Measurements from ENCODE around the gene ATP9A. TPM values are rescaled to one million over a fixed set of nuclear protein-coding genes. Genes with fewer than 3 reads are reported as not detected.

Gene ATP9A
- polyA plus RNA-seq, 3 donors: 0.04 TPM; not detected in 2

GRCh38 chr20:51579137-51579536 is 189.1 kb downstream of the ATP9A start:
- Histone ChIP-seq H4K20me1 (ENCODE audit: insufficient read depth, low read length) (no peaks in the 10 kb centered on the region), H3K4me1 (ENCODE audit: control insufficient read depth in 1 of 2, insufficient read depth in 2 of 2, low read length in 2 of 2) (no peaks in the 10 kb centered on the region), H2AFZ (ENCODE audit: insufficient read depth, low read depth, low read length, poor library complexity, severe bottlenecking) (no peak overlapping the region), H3K9ac (ENCODE audit: insufficient read depth, low read length, poor library complexity, severe bottlenecking) (no peak overlapping the region), H3K27ac (ENCODE audit: low read depth in 1 of 2, low read length in 2 of 2) (no peak overlapping the region), H3K4me3 (replicated peaks in 1 of 3; ENCODE audit: low read depth in 2 of 3, low read length in 3 of 3) (no peak overlapping the region), H3K9me3 (replicated peaks in 1 of 2; ENCODE audit: control insufficient read depth in 1 of 2, insufficient read depth in 1 of 2, low read length in 2 of 2) (peaks cover 0 to 7% of the 10 kb centered on the region in 2 donors), H3K27me3 (ENCODE audit: control insufficient read depth in 2 of 2, insufficient read depth in 2 of 2, low read length in 2 of 2) (no peaks in the 10 kb centered on the region), H3K36me3 (replicated peaks in 1 of 2; ENCODE audit: control insufficient read depth in 1 of 2, insufficient read depth in 2 of 2, low read length in 2 of 2) (no peaks in the 10 kb centered on the region), H3K79me2 (ENCODE audit: insufficient read depth, low read length) (no peaks in the 10 kb centered on the region), H3K4me2 (replicated peaks; ENCODE audit: extremely low read depth, low read length, poor library complexity, severe bottlenecking) (no peak overlapping the region)
- no peak for DNase-seq
- Mint-ChIP-seq H3K4me3 (no peak overlapping the region), H3K36me3 (no peaks in the 10 kb centered on the region), H3K4me1 (no peaks in the 10 kb centered on the region), H3K9me3 (peaks cover 0 to 11% (median 4%) of the 10 kb centered on the region in 7 donors), H3K27me3 (ENCODE audit: low read depth in 3 of 3) (peaks cover 0 to 4% (median 4%) of the 10 kb centered on the region in 3 donors), H3K27ac (no peak overlapping the region)
- intact Hi-C loops (cut with micrococcal nuclease): no loop called here
- no peak for TF ChIP-seq CTCF (IDR thresholded peaks at IDR 0.05)
- 95% methylated on average over 4 of the region's 8 CpGs for WGBS (ENCODE audit: insufficient coverage)

- no peaks in the 10 kb centered on the region for H3K27me3 ChIP-seq (ENCODE audit: control insufficient read depth in 2 of 2, insufficient read depth in 2 of 2, low read length in 2 of 2)
- intact Hi-C loops (cut with micrococcal nuclease): no loop called here
Measured at GRCh38 chr20:51578145-51578459, 190.1 kb downstream of the ATP9A start.

More at GRCh38 chr20:51578145-51578459, 190.1 kb downstream of the ATP9A start:
- no peaks in the 10 kb centered on the region for H3K4me1 Mint-ChIP-seq
- no peak overlapping the region for H2AFZ ChIP-seq (ENCODE audit: insufficient read depth, low read depth, low read length, poor library complexity, severe bottlenecking)
- no peaks in the 10 kb centered on the region for H3K36me3 Mint-ChIP-seq
- no peaks in the 10 kb centered on the region for H3K4me1 ChIP-seq (ENCODE audit: control insufficient read depth in 1 of 2, insufficient read depth in 2 of 2, low read length in 2 of 2)
- no peak for DNase-seq
- no peak for TF ChIP-seq CTCF (IDR thresholded peaks at IDR 0.05)
- no peaks in the 10 kb centered on the region for H4K20me1 ChIP-seq (ENCODE audit: insufficient read depth, low read length)
- H3K9ac ChIP-seq (ENCODE audit: insufficient read depth, low read length, poor library complexity, severe bottlenecking): no peak overlapping the region
- H3K36me3 ChIP-seq (replicated peaks in 1 of 2; ENCODE audit: control insufficient read depth in 1 of 2, insufficient read depth in 2 of 2, low read length in 2 of 2): no peaks in the 10 kb centered on the region
- no peak overlapping the region for H3K4me3 ChIP-seq (replicated peaks in 1 of 3; ENCODE audit: low read depth in 2 of 3, low read length in 3 of 3)
- H3K79me2 ChIP-seq (ENCODE audit: insufficient read depth, low read length): no peaks in the 10 kb centered on the region
- no peak overlapping the region for H3K27ac ChIP-seq (ENCODE audit: low read depth in 1 of 2, low read length in 2 of 2)
- H3K9me3 Mint-ChIP-seq: peaks cover 0 to 11% (median 4%) of the 10 kb centered on the region in 7 donors
- WGBS (ENCODE audit: insufficient coverage): no CpG with 5 or more reads among the region's 2 CpGs
- H3K27ac Mint-ChIP-seq: no peak overlapping the region
- peaks cover 0 to 4% (median 4%) of the 10 kb centered on the region in 3 donors for H3K27me3 Mint-ChIP-seq (ENCODE audit: low read depth in 3 of 3)
- H3K4me3 Mint-ChIP-seq: no peak overlapping the region
- peaks cover 0 to 11% of the 10 kb centered on the region in 2 donors for H3K9me3 ChIP-seq (replicated peaks in 1 of 2; ENCODE audit: control insufficient read depth in 1 of 2, insufficient read depth in 1 of 2, low read length in 2 of 2)
- no peak overlapping the region for H3K4me2 ChIP-seq (replicated peaks; ENCODE audit: extremely low read depth, low read length, poor library complexity, severe bottlenecking)
